Adipose tissue (tissue), 3 donors: Measurements from ENCODE around the gene SMTN. TPM values are rescaled to one million over a fixed set of nuclear protein-coding genes. Genes with fewer than 3 reads are reported as not detected.
"Not testable (repeated sequence)": the region's sequence is repeated elsewhere in the genome, so short reads cannot be mapped to it uniquely, and the experiment has no call there.

Experiments
- H3K27ac ChIP-seq: one replicate; pipeline ENCODE4 v1.5.1; 2013; ENCODE audit warnings: low read depth, low read length
- WGBS, 3 donors: extraction: QIAGEN DNeasy Blood & Tissue Kit; methylation state at CpG; one replicate each; pipeline ENCODE4 v1.1.7; 2013; 5-methylcytosine and 5-hydroxymethylcytosine counted together
- polyA plus RNA-seq, 3 donors: library from polyadenylated mRNA; stranded (reverse); fragments of 200-250 nt; gene quantifications; one replicate each; pipeline ENCODE4 v1.2.3, GENCODE V29; 2013
- donor health status: healthy with polysubstance abuse.
- donor health status: Bipolar disorder and iron deficiency.
- donor health status: healthy.

The SMTN gene
- polyA plus RNA-seq, 3 donors: 17.6 to 139 (median 50.0) TPM

DNA sequence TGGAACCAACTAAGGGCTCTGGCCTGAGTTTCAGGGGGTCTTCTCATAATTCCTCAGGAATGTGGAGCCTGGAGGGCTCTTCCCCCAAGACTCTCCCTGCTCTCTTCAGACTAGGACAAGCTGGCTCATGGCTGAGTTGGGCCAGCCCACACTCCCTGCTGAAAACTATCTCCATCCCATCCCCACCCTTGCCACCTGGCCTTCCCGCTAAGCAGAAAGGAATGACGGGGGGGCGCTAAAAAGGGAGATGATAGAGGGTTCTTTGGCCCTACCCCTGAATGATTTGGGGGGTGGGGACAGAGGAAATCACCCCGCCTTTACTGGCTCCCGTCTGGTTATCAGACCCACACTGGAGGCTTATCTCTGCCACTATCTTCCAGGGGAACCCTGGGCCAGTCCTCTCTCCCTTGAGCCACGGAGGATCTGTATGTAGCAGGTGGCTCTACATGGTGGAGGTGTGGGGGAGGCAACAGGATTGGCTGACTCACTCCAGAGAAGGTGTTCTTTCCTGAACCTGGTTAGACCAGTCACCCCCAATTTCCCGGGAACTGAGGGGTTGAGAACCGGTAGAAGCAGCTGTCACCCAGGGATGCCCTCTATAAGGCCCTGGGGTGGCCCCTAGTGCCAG is 5.7 kb downstream of the SMTN start:
- no peak overlapping the region for H3K27ac ChIP-seq
- 64 to 75% (median 75%) methylated on average over 8 of the region's 8 CpGs for WGBS, 3 donors

DNA sequence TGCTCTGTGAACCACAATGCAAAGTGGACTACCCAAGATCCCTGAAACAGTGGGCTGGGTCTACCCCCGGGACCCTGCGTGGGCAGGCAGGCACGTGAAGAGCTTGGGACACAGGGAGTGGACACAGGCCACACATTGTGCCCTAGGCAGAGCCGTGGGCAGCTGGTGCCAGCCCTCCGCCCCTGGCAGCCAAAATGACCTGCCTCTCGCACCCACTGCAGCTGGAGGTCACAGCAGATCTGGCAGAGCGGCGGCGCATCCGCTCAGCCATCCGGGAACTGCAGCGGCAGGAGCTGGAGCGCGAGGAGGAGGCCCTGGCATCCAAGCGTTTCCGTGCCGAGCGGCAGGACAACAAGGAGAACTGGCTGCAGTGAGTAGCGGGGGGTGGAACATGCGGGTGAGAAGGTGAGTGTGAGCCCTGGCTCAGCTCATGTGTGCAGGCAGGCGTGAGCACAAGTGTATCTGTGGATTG is 6.7 kb downstream of the SMTN start:
- WGBS, 3 donors: 91 to 97% (median 92%) methylated on average over 21 of the region's 21 CpGs
- no peak overlapping the region for H3K27ac ChIP-seq

DNA sequence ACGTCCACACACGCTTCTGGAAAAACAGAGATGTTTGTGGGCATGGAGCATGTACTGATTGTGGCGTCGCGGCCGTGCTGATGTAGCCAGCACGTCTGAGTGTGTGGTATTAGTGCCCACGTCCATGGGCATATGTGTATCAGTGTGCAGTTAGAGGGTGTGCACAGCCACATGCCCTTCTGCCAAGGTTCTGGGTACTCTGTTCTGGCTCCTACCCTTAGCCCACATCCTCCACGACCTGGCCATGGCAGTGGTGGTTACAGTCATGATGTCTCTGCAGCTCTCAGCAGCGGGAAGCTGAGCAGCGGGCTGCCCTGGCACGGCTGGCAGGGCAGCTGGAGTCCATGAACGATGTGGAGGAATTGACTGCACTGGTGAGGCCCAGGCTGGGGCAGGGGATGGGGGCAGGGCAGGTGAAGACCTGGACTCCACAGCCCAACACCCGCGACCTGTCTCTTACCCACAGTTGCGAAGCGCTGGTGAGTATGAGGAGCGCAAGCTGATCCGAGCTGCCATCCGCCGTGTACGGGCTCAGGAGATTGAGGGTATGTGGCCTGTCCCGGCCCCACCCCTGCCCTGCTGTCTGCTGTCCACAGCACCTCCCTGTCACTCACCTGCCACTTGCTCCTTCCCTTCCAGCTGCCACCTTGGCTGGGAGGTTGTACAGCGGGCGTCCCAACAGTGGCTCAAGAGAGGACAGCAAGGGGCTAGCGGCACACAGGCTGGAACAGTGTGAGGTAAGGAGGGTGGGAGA is 7.3 kb downstream of the SMTN start:
- WGBS, 3 donors: 85 to 89% (median 89%) methylated on average over 25 to 26 of the region's 26 CpGs
- no peak overlapping the region for H3K27ac ChIP-seq

DNA sequence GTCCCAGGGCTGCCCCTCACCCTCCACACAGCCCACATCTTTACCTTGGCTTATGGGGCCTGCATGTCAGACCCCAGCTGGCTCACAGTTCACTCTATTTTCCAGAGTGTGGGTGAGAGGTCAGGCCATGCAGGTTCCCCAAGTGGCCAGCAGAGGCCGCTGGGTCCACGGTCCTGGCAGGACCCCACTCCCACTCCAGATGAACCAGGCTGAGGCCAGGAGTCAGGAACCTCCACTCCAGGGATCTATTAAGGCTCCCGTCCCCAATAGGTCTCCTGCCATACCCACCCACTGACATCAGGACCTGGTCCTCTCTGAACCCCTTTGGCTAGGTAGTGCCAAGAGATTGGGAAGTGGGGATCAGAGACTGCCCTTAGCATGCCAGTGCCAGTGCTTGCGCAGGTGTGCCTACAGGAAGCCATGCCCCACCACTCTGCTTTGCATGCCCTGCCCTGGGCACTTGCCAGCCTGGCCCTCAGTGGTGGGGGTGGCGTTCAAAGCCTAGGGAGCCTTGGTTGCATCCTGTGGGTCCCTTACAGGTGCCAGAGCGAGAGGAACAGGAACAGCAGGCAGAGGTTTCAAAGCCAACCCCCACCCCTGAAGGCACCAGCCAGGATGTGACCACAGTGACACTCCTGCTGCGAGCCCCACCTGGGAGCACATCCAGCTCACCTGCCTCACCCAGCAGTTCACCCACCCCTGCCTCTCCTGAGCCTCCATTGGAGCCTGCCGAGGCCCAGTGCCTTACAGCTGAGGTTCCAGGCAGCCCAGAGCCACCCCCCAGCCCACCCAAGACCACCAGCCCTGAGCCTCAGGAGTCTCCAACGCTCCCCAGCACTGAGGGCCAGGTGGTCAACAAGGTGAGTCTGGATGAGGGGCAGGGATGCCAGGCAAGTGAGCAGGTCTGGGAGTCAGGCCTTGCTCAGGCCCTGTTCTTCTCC is 8.3 kb downstream of the SMTN start:
- no peak overlapping the region for H3K27ac ChIP-seq
- 74 to 79% (median 77%) methylated on average over 9 of the region's 9 CpGs for WGBS, 3 donors

DNA sequence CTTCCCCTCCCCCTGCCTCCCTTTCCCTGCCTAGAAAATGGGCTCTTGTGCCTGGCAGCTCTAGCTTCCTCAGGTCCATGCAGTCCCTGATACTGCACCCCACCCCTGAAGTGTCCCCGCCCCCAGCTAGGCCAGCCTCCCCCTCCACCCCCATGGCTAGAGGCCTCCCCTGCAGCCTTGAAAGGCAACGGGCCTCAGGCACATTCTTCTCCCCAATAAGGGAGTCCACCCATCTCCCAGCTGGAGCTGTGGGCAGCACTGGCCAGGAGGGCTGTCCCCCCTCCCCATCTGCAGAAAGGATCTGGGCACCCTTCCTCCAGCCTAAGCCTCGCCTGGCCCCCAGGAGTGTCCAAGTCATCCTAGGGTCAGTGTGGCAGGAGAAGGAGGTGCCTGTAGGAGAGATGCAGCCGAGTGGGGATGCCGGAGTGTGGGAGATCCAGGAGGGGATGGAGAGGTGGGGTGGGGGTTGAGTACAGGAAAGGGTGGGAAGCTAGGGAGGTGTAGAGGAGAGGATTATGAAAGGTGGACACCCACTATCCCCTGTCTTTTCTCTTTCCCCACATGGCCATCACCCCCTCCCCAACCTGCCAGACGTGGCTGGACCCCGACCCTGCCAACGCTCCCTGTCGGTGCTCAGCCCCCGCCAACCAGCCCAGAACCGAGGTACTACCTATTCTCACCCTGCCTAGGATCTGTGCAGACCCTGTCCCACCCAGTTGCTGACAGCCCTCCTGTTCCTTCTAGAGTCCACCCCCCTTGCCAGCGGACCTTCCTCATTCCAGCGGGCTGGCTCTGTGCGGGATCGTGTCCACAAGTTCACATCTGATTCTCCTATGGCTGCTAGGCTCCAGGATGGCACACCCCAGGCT is 9.3 kb downstream of the SMTN start:
- WGBS, 3 donors: 80 to 84% (median 84%) methylated on average over 14 to 15 of the region's 15 CpGs
- no peak overlapping the region for H3K27ac ChIP-seq

DNA sequence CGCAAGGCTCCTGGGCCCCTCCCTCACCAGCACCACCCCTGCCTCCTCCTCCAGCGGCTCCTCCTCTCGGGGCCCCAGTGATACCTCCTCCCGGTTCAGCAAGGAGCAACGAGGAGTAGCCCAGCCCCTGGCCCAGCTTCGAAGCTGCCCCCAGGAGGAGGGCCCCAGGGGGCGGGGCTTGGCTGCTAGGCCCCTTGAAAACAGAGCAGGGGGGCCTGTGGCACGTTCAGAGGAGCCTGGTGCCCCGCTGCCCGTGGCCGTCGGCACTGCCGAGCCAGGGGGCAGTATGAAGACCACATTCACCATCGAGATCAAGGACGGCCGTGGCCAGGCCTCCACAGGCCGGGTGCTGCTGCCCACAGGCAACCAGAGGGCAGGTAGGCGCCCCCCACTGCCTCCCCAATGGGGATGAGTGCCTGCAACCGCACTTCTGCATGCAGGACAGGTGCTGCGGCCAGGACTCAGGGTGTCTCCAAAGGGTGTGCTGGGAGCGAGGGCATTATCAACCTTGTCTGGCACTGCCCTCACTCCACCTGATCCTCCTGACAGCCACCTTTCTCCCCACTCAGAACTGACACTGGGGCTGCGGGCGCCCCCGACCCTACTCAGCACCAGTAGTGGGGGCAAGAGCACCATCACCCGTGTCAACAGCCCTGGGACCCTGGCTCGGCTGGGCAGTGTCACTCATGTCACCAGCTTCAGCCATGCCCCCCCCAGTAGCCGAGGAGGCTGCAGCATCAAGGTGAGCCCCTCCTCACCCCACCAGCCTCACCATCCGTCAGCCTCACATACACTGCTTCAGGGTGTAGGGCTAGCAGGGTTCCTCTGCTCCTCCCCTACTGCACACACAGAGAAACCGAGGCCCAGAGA is 10.2 kb downstream of the SMTN start:
- H3K27ac ChIP-seq: no peak overlapping the region
- 86 to 87% (median 87%) methylated on average over 27 to 29 of the region's 29 CpGs for WGBS, 3 donors

DNA sequence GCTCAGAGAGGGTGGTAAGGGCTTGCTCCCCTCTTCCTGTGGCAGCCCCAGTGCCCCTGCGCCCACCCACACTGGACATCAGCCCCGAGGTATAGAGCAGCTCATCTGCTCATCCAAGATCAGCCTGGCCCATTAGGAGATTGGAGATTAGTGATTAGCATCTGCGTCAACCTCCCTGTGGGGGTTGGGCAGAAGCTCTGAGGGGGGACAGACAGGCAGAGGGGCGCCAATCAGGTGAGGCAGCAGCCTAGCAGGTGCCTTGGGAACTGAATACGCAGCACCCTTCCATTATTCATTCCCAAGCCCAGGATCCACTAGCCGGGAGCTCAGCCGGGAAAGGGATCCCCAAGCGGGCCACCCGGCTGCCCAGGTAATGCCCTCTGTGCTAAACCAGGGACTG is 11.0 kb downstream of the SMTN start:
- no peak overlapping the region for H3K27ac ChIP-seq
- 94 to 96% (median 95%) methylated on average over 9 of the region's 9 CpGs for WGBS, 3 donors

DNA sequence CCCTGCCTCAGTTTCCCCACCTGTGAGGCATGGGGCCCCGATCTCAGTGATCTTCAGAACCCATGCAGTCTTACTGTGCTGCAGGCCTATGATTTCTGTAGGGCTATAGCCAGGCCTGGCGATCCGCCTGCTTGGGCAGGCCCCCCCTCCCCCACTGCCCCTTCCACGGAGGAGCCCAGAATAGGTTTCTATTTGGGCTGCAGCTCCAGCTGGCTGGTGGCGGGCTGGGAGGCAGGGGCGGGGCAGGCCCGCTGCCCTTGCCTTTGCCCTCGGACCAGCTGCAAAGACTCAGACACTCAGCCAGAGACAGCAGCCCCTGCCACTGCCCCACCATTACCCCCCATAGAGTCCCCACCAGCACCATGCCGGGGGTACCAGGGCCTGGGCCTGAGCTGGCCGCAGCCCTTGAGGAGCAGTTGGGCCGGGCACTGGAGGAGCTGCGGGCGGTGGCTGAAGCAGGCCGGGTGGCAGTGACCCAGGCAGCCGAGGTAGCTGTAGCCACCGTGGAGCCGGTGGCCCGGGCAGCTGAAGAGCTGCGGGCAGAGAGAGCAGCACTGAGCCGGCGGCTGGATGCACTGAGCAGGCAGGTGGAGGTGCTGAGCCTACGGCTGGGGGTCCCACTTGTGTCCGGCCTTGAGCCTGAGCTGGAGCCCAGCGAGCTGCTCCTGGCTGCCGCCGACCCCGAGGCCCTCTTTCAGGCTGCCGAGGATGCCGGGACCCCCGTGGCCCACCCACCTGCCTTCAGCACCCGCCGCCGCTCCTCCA is 12.2 kb downstream of the SMTN start:
- WGBS, 3 donors: 85 to 90% (median 88%) methylated on average over 30 to 33 of the region's 33 CpGs
- no peak overlapping the region for H3K27ac ChIP-seq

DNA sequence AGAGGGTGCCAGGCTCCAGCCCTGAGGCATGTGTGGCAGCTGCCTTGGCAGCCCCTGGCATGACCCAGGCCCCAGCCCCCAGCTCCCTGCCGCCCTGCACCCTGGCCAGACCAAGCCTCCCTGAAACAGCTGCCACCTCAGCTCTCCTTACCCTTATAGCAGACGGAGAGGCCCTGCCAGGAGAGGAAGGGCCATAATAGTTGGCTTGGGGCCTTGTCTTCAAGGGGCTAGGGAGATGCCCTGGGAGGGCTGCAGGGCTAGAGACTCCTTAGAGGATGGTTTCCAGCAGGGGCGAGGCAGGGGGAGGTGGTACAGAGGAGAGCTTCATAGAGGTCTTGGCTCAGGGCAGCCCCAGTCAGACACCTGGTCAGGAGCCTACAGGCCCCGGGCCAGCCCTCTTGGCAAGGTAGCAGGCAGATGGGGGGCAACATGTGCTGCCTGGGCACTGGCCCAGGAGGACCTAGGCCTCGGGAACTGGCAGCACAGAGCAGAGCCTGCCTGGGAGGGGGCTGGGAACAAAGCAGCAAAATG is 13.0 kb downstream of the SMTN start:
- no peak overlapping the region for H3K27ac ChIP-seq
- 50 to 77% (median 77%) methylated on average over 5 of the region's 5 CpGs for WGBS, 3 donors

DNA sequence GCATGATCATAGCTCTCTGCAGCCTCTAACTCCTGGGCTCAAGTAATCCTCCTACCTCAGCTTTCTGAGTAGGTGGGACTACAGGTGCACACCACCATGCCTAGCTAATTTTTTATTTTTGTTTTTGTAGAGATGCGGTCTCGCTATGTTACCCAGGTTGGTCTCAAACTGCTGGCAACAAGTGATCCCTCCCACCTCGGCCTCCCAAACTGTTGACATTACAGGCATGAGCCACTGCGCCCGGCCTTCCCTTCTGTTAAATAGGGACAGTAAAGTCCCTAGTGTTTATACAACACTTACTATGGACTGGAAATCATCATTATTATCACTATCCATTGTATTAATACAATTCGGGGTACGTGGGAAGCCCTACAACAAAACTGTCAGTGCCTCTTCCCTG is 13.6 kb downstream of the SMTN start:
- WGBS, 3 donors: 91 to 97% (median 96%) methylated on average over 7 of the region's 7 CpGs
- no peak overlapping the region for H3K27ac ChIP-seq

DNA sequence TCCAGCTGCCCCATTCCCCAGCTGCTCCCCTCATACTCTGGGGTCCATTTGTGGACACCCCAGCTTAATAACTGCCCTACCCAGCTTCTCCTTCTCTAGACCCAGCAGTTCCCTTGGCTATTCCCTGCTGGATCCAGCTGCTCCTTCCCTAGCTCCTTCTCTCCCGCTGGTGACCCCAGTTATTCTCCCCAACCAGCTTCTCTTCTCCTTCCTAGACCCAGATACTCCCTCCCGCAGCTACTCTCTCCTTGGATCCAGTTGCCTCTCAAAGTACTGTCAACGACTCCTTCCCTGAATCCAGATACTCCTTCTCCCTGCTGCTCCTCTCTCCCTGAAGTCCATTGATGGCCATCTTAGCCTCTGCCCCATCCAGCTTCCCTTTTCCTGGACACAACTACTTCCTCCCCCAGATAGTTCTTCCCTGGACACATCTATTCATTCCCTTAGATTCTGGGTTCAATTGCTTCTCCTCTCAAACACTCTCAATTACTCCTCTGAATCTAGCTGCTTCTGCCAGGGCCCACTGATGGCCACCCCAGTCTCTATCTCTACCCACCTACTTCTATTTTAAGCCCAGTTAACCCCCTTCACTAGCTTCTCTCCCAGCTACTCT is 14.6 kb downstream of the SMTN start:
- WGBS, 3 donors: 89 to 94% (median 92%) methylated on average over 3 of the region's 3 CpGs
- H3K27ac ChIP-seq: no peak overlapping the region

DNA sequence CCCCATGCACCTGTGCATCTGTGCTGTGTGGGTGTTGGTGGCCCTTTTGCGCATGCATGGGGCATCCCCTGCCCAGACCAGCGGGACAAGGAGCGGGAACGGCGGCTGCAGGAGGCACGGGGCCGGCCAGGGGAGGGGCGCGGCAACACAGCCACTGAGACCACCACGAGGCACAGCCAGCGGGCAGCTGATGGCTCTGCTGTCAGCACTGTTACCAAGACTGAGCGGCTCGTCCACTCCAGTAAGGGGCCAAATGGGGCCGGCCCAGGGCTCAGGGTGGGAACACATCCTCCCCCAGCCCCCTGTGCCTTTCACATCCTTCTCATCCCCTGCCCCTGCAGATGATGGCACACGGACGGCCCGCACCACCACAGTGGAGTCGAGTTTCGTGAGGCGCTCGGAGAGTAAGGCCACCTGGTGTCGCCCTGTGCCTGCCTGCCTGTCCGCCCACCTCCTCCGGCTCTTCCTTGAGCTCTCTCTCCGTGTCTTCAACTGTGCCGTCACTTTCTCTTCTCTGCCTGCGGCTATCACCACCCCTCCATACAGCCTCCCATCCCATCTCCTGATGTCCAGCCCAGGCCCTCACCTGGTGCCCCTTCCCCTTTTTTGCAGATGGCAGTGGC is 15.7 kb downstream of the SMTN start:
- H3K27ac ChIP-seq: no peak overlapping the region
- WGBS, 3 donors: 89 to 94% (median 93%) methylated on average over 26 to 27 of the region's 27 CpGs

DNA sequence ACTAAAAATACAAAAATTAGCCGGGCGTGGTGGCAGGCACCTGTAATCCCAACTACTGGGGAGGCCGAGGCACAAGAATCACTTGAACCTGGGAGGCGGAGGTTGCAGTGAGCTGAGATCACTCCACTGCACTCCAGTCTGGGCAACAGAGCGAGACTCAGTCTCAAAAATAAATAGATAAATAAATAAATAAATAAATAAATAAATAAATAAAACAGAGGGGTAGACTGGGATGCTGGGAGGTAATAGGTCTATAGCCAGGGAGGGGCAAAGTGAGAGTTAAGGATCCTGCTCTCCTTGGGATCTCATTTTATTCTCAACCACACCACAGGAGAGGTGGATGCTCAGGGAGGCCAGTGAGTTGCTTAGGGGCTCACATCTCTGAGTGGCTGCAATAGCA is 16.4 kb downstream of the SMTN start:
- WGBS, 3 donors: 83 to 99% (median 98%) methylated on average over 5 of the region's 5 CpGs
- H3K27ac ChIP-seq: not testable (repeated sequence)

DNA sequence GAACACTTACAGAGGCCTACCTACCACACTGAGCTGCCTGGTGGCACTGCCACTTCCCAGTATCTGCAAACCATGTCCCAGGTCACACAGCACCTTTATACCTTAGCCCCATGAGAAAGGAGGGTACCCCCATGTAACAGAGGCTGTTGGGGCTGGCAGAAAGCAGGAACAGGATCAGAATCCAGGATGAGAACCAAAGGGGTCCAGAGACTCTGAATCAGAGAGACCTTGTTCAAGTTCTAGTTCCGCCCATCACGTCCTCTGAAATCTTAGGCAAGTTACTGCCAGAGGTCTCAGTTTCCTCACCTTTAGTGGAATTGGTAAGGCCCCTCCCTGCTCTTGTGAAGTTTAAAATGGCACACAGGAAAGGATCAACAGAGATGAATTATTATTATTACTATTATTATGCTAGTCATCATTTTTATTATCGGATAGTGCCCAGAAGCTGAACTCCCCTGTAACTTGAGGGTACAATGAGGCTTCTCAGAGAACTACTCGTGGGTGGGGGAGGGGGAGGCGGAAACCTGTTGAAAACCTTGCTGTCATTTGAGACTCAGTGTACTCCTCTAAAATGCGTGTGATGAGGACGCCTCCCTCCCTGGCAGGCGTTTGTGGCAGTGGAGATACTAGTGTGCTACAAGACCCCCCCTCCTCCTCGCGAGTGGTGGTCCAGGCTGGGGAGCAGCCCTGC is 17.0 kb downstream of the SMTN start:
- 86 to 91% (median 90%) methylated on average over 10 of the region's 10 CpGs for WGBS, 3 donors
- no peak overlapping the region for H3K27ac ChIP-seq

DNA sequence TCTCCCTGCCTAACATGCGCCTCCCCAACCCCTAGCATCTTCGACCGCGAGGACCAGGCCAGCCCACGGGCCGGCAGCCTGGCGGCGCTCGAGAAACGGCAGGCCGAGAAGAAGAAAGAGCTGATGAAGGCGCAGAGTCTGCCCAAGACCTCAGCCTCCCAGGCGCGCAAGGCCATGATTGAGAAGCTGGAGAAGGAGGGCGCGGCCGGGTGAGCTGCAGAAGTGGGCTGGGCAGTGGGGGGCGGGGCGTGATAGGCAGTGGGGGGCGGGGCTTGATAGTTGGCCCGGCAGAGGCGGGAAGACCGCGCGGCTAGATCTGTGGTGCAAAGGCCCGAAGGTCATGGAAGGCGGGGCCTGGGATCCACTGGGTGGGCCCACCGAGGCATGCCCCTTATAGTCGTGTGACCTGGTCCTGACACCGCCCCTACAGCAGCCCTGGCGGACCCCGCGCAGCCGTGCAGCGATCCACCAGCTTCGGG is 17.6 kb downstream of the SMTN start:
- no peak overlapping the region for H3K27ac ChIP-seq

More for the DNA sequence above, 17.6 kb downstream of the SMTN start:
- WGBS, 3 donors: 73 to 81% (median 78%) methylated on average over 31 to 36 of the region's 36 CpGs
